Ascending aorta (tissue), 2 donors: Measurements from ENCODE around the gene ZBTB20. TPM values are rescaled to one million over a fixed set of nuclear protein-coding genes. Genes with fewer than 3 reads are reported as not detected.

Experiments
- DNase-seq, 2 donors: peaks; one replicate each; pipeline ENCODE4 v3.0.0-alpha.2; 2019; ENCODE audit warnings: low spot score in 2 of 2
- H3K27ac ChIP-seq, 2 donors: fragments of 200-600 bp; sonication (generic); one replicate each; pipeline ENCODE4 v1.5.1; 2016 to 2017; ENCODE audit warnings: mild to moderate bottlenecking in 1 of 2
- H3K27me3 ChIP-seq: fragments of 200-600 bp; sonication (generic); one replicate; pipeline ENCODE4 v1.5.1; 2017
- H3K36me3 ChIP-seq, 2 donors: fragments of 200-600 bp; sonication (generic); one replicate each; pipeline ENCODE4 v1.5.1; 2016
- H3K4me1 ChIP-seq, 2 donors: fragments of 200-600 bp; sonication (generic); one replicate each; pipeline ENCODE4 v1.5.1; 2016 to 2017; ENCODE audit warnings: mild to moderate bottlenecking in 1 of 2
- H3K4me3 ChIP-seq, 2 donors: fragments of 200-600 bp; sonication (generic); one replicate each; pipeline ENCODE4 v1.5.1; 2016 to 2017; ENCODE audit warnings: mild to moderate bottlenecking in 1 of 2
- H3K9me3 ChIP-seq, 2 donors: fragments of 200-600 bp; sonication (generic); one replicate each; pipeline ENCODE4 v1.5.1; 2016
- intact Hi-C: fragments of 100-400 bp; cut with DNase I; formaldehyde crosslinking; loops from one replicate; pipeline ENCODE4 v1.15.1; 2023
- total RNA-seq: library from RNA; depleted of rRNA; stranded (reverse); fragments of >200 nt; gene quantifications from one replicate; pipeline ENCODE4 v1.1.0, GENCODE V29; 2016
- TF ChIP-seq, protein P1 (sequence below), 3 experiments: fragments of 200-600 bp in 2 of 3; fragments of 450-650 bp in 1 of 3; sonication (generic) in 2 of 3; IDR thresholded peaks; one replicate each; pipeline ENCODE4 v1.5.1; 2016 to 2019; ENCODE audit warnings: antibody characterized with exemption in 3 of 3, mild to moderate bottlenecking in 1 of 3, moderate library complexity in 1 of 3

Gene ZBTB20
- total RNA-seq, 1 donor from 2014 or later = 60.3 TPM

DNA sequence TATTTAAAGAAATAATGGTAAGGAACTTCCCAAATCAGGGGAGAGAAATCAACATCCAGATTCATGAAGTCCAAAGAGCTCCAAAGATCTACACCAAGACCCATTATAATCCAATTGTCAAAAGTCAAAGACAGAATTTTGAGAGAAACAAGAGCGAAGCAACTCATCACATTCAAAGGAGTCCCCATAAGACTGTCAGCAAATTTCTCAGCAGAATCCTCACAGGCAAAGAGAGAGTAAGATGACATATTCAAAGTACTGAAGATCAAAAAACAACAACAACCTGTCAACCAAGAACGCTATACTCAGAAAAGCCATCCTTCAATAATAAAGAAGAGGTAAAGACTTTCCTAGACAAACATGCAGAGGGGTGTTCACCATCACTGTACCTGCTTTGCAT lies 511.2 kb downstream of the ZBTB20 start:
- Histone ChIP-seq H3K36me3 (no peaks in the 10 kb centered on the region), H3K27me3 (no peaks in the 10 kb centered on the region), H3K4me1 (no peaks in the 10 kb centered on the region), H3K4me3 (no peak overlapping the region), H3K27ac (no peak overlapping the region), H3K9me3 (peaks cover 0 to 11% of the 10 kb centered on the region in 2 donors)
- TF ChIP-seq, protein P1, sequence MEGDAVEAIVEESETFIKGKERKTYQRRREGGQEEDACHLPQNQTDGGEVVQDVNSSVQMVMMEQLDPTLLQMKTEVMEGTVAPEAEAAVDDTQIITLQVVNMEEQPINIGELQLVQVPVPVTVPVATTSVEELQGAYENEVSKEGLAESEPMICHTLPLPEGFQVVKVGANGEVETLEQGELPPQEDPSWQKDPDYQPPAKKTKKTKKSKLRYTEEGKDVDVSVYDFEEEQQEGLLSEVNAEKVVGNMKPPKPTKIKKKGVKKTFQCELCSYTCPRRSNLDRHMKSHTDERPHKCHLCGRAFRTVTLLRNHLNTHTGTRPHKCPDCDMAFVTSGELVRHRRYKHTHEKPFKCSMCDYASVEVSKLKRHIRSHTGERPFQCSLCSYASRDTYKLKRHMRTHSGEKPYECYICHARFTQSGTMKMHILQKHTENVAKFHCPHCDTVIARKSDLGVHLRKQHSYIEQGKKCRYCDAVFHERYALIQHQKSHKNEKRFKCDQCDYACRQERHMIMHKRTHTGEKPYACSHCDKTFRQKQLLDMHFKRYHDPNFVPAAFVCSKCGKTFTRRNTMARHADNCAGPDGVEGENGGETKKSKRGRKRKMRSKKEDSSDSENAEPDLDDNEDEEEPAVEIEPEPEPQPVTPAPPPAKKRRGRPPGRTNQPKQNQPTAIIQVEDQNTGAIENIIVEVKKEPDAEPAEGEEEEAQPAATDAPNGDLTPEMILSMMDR (IDR thresholded peaks at IDR 0.05) = no peak
- DNase-seq = no peak
- intact Hi-C loops = no loop called here

DNA sequence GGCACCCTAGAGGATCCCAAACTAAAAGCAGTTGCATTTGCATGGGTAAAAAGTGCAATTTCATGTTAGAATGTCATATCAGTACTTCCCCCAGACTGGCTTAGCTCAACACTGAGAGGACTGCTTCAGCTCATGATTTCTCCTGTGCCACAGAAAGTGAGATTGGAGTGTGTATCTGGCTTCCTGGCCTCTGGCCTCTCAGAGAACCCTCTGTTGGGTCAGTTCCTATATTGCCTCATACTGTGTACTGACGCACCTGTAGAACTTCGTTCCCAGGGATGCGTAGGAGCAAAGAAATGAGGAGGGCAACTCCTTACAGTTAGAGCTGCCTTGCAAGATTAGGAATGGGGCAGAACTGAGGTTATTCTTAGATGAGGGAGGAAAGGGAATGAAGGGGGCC lies 512.5 kb downstream of the ZBTB20 start:
- intact Hi-C loops = no loop called here
- Histone ChIP-seq H3K9me3 (peaks cover 0 to 11% of the 10 kb centered on the region in 2 donors), H3K27me3 (no peaks in the 10 kb centered on the region), H3K4me1 (no peaks in the 10 kb centered on the region), H3K4me3 (no peak overlapping the region), H3K36me3 (no peaks in the 10 kb centered on the region), H3K27ac (no peak overlapping the region)
- TF ChIP-seq, protein P1 (IDR thresholded peaks at IDR 0.05) = no peak
- DNase-seq = no peak

DNA sequence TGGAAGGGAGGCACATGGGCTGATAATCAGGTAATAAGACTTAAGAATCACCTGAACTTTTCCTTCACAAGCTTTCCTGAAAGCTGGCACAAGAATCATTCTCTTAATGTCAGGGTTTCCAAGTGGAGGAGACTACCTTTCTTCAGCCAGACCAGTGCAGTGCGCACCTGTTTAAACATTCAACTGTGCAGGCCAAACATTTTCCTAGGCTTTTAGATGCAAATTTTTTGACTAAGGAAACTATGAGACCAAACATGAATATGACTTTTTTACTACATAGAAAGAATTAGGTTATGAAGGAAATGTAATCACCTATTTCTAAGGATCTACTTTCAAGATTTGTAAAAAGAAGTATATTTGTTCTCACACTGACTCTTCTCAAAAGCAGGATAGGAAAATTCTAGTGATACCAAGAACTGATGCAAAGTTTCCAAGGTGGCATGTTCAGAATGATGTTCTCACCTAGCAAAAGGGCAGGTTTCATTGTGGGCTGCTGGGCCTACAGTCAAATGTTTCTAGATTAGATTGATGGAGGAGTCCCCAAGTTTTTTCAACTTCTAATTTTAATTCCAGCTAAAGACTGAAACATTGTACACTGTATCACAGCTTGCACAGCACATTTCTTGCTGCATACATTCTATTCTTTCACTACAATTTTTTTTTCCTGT lies 514.2 kb downstream of the ZBTB20 start:
- DNase-seq = no peak
- no peaks in the 10 kb centered on the region for H3K4me1 ChIP-seq
- intact Hi-C loops = no loop called here
- TF ChIP-seq, protein P1 (IDR thresholded peaks at IDR 0.05) = no peak
- H3K27me3 ChIP-seq = no peaks in the 10 kb centered on the region
- no peak overlapping the region for H3K4me3 ChIP-seq
- no peaks in the 10 kb centered on the region for H3K36me3 ChIP-seq
- H3K9me3 ChIP-seq = peaks cover 0 to 11% of the 10 kb centered on the region in 2 donors
- no peak overlapping the region for H3K27ac ChIP-seq

DNA sequence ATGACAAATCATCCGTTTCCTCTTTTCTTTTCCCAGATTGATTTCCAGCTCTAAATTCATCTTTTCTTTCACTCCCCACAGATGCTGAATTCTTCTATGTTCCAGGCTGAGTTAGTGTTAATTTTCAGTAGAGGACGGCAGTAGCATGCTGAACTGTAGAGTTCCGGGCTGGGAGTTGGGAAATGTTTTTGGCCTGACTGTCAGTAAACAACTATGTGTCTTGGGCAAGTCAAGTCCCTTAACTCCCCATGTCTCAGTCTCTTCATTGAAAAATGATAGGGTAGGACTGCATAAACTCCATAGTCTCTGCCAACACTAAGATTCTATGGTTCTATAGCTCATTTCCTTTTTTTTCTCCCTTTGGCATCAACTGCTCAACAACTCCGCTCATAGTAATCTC lies 519.3 kb downstream of the ZBTB20 start:
- H3K27ac ChIP-seq = no peak overlapping the region
- intact Hi-C loops = no loop called here
- peaks cover 0 to 14% of the 10 kb centered on the region in 2 donors for H3K4me1 ChIP-seq

DNA sequence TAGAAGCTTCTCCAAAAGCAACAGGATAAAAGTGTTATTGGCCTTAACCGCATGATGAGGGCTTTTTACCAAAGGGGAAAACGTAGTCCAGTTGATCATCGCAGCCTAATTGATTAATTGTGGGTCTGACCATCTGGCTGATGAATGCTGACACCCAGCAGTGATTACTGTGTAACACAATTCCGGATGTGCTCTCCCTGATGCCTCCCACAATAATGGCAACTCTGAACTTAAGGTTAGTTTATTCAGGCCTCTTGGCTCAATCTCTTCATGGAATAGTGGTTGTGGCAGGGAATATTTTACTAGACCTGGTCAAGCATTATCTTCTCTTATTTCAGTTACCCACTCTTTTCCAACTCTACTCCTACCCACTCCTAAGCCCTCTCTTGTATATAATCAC lies 520.3 kb downstream of the ZBTB20 start:
- Histone ChIP-seq H3K27ac (peak overlapping the region; percentile 86 to 94), H3K4me1 (peaks cover 0 to 14% of the 10 kb centered on the region in 2 donors), H3K4me3 (no peak overlapping the region), H3K27me3 (no peaks in the 10 kb centered on the region), H3K9me3 (no peaks in the 10 kb centered on the region), H3K36me3 (no peaks in the 10 kb centered on the region)
- intact Hi-C loops = no loop called here
- TF ChIP-seq, protein P1 (IDR thresholded peaks at IDR 0.05) = no peak
- DNase-seq = no peak

More for the DNA sequence above, 519.3 kb downstream of the ZBTB20 start:
- Histone ChIP-seq H3K9me3 (no peaks in the 10 kb centered on the region), H3K27me3 (no peaks in the 10 kb centered on the region), H3K4me3 (no peak overlapping the region), H3K36me3 (no peaks in the 10 kb centered on the region)
- TF ChIP-seq, protein P1 (IDR thresholded peaks at IDR 0.05) = no peak
- DNase-seq = peak in 1 of 2 donors; percentile 74
